Left lung (tissue), 10 donors: ENCODE measurements around the gene OS9. TPM values are rescaled to one million over a fixed set of nuclear protein-coding genes. Genes with fewer than 3 reads are reported as not detected.

ENCODE experiments used
- ATAC-seq: fragments of 200-7000 bp; cut with Tn5 transposase; one replicate; pipeline ENCODE4 v1.9.1; 2020; ENCODE audit warnings: moderate library complexity
- DNase-seq, 4 donors: peaks; one replicate each; pipeline ENCODE4 v3.0.0-alpha.2; 2013 to 2020
- H3K27ac ChIP-seq, 2 donors: fragments of 200-600 bp; sonication (generic) in 1 of 2; one replicate each; pipeline versions ENCODE4 v1.5.0 to v1.8.0; 2020 to 2021
- H3K27me3 ChIP-seq, 2 donors: fragments of 200-600 bp; sonication (generic) in 1 of 2; one replicate each; pipeline versions ENCODE4 v1.5.0 to v1.8.0; 2020 to 2021
- H3K36me3 ChIP-seq, 2 donors: fragments of 200-600 bp; sonication (generic) in 1 of 2; one replicate each; pipeline versions ENCODE4 v1.5.0 to v1.8.0; 2020 to 2021
- H3K4me1 ChIP-seq, 2 donors: fragments of 200-600 bp; one replicate each; pipeline ENCODE4 v1.8.0; 2021
- H3K4me3 ChIP-seq, 2 donors: fragments of 200-600 bp; sonication (generic) in 1 of 2; one replicate each; pipeline versions ENCODE4 v1.5.0 to v1.8.0; 2020 to 2021; ENCODE audit warnings: mild to moderate bottlenecking in 1 of 2
- H3K9me3 ChIP-seq, 2 donors: fragments of 200-600 bp; sonication (generic) in 1 of 2; one replicate each; pipeline versions ENCODE4 v1.5.0 to v1.8.0; 2020 to 2021
- intact Hi-C, 2 donors: fragments of 100-400 bp; cut with DNase I; formaldehyde crosslinking; loops; one replicate each; pipeline versions ENCODE4 v1.11.2 to v1.14.2; 2022
- polyA plus RNA-seq, 6 donors: library from polyadenylated mRNA; unstranded; fragments of 120-200 nt; gene quantifications; one replicate each; pipeline ENCODE4 v1.2.1, GENCODE V29; 2013; ENCODE audit not compliant: insufficient read length in 6 of 6
- total RNA-seq, 2 donors: library from RNA; stranded (reverse); fragmentation: NEBNext Ultra II Directional; extraction: Animal tissue kit (Norgen Biotek cat#: 25700); gene quantifications; one replicate each; pipeline ENCODE4 v1.2.1, GENCODE V29; 2021
- TF ChIP-seq, protein P1 (sequence below), 2 donors: fragments of 200-600 bp; sonication (generic) in 1 of 2; IDR thresholded peaks; one replicate each; pipeline versions ENCODE4 v1.5.0 to v1.8.0; 2021; ENCODE audit warnings: antibody characterized with exemption in 2 of 2
- donor health status: DM: no; HTN: yes; CAD: no.
- donor health status: DM: no; HTN: no; CAD: no.

OS9 gene
- total and polyA plus RNA-seq, 8 donors: 200 to 321 (median 225) TPM

DNA sequence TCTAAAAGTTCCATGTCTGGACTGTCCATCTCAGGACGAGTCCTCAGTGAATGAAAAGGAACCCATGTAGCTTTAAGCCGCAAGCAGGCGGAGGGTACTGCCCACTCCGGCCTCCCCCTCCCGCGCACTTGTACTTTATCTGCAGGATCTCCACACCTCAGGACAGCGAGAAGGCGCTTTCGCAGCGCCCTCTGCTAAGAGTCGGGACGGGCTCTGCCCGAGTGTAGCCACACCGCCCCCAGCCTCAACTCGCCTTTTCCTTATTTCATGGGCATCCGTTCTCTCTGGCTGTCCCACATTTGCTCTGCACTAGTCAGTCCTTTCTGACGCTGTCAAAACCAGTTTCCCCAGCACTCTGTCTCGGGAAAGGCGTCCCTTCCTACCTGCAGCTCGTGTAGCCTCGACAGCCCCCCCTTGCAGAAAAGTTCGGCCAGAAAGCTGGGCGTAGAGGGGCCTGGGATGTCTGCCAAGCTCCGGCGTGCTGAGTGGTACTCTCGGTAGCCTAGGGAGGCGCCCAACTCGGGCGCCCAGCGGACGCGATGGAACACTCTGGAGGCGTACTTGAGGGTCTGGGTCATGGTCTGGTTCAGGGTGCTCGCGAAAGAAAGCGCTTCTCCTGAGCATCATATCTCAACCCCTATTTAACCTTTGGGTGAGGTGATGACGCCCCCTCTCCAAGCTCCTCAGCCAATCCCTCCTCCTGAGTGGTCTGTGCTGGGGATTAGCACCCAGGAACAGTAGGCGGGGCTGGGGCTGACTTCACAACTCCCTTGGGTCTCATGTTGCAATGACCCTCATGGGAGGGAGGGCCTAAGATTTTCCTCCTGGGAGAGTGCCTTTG, 72.8 kb downstream of the OS9 start, which contains the start of gene CYP27B1:
CYP27B1 (minus strand) TSS at position 615 of the 841 bp plus-strand sequence; CDS start at position 578, 37 bp downstream.
- TF ChIP-seq, protein P1, sequence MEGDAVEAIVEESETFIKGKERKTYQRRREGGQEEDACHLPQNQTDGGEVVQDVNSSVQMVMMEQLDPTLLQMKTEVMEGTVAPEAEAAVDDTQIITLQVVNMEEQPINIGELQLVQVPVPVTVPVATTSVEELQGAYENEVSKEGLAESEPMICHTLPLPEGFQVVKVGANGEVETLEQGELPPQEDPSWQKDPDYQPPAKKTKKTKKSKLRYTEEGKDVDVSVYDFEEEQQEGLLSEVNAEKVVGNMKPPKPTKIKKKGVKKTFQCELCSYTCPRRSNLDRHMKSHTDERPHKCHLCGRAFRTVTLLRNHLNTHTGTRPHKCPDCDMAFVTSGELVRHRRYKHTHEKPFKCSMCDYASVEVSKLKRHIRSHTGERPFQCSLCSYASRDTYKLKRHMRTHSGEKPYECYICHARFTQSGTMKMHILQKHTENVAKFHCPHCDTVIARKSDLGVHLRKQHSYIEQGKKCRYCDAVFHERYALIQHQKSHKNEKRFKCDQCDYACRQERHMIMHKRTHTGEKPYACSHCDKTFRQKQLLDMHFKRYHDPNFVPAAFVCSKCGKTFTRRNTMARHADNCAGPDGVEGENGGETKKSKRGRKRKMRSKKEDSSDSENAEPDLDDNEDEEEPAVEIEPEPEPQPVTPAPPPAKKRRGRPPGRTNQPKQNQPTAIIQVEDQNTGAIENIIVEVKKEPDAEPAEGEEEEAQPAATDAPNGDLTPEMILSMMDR (IDR thresholded peaks at IDR 0.05): no peak
- no peaks in the 10 kb centered on the region for H3K9me3 ChIP-seq
- H3K27me3 ChIP-seq: peaks cover 24 to 55% of the 10 kb centered on the region in 2 donors
- peak; percentile 47 for ATAC-seq
- no peak within 1 kb of the TSS for H3K27ac ChIP-seq
- H3K4me1 ChIP-seq: peaks cover 28 to 47% of the 10 kb centered on the region in 2 donors
- intact Hi-C loops: no loop called here
- peak in 2 of 4 donors; percentile 65 to 77 for DNase-seq
- peaks cover 0 to 28% of the 10 kb centered on the region in 2 donors for H3K36me3 ChIP-seq
- peak within 1 kb of the TSS; percentile 38 to 45 for H3K4me3 ChIP-seq

DNA sequence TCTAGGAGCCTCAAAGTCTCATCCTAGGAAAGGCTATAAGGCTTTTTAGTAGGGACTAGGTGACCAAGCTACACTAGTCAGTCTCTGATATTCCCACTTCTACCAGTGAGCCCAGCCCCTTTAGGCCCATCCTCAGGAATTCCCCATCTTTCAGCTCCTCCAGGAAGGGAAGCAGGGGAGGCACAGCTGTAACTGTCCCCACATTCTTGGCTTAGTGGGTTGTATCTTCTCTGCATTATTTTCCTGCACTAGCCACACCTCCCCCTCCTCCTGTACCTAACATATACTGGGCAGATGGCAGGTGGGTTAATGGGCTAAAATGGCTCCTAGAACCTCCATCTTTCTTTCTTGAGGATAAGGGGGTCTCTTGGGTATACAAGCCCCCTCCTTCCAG, 73.4 kb downstream of the OS9 start:
- Histone ChIP-seq H3K9me3 (no peaks in the 10 kb centered on the region), H3K4me3 (peak overlapping the region in 1 of 2 donors; percentile 45), H3K27me3 (peaks cover 24 to 55% of the 10 kb centered on the region in 2 donors), H3K36me3 (peaks cover 0 to 28% of the 10 kb centered on the region in 2 donors), H3K4me1 (peaks cover 28 to 48% of the 10 kb centered on the region in 2 donors), H3K27ac (no peak overlapping the region)
- ATAC-seq (no peak), DNase-seq (no peak)
- intact Hi-C loops: no loop called here
- TF ChIP-seq, protein P1 (IDR thresholded peaks at IDR 0.05): no peak

DNA sequence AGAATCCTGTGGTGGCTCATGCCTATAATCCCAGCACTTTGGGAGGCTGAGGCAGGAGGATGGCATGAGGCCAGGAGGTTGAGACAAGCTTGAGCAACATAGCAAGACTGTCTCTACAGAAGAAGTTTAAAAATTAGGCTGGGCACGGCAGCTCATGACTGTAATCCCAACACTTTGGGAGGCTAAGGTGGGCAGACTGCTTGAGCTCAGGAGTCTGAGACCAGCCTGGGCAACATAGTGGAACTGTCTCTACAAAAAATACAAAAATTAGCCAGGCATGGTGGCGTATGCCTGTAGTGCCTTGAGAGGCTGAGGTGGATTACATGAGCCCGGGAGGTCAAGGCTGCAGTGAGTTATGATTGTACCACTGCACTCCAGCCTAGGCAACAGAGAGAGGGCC, 73.9 kb downstream of the OS9 start:
- no peak overlapping the region for H3K4me3 ChIP-seq
- H3K36me3 ChIP-seq: peaks cover 0 to 28% of the 10 kb centered on the region in 2 donors
- intact Hi-C loops: no loop called here
- peaks cover 24 to 50% of the 10 kb centered on the region in 2 donors for H3K27me3 ChIP-seq
- TF ChIP-seq, protein P1 (IDR thresholded peaks at IDR 0.05): no peak
- H3K9me3 ChIP-seq: no peaks in the 10 kb centered on the region
- H3K4me1 ChIP-seq: peaks cover 28 to 52% of the 10 kb centered on the region in 2 donors
- no peak for ATAC-seq
- H3K27ac ChIP-seq: no peak overlapping the region
- no peak for DNase-seq

DNA sequence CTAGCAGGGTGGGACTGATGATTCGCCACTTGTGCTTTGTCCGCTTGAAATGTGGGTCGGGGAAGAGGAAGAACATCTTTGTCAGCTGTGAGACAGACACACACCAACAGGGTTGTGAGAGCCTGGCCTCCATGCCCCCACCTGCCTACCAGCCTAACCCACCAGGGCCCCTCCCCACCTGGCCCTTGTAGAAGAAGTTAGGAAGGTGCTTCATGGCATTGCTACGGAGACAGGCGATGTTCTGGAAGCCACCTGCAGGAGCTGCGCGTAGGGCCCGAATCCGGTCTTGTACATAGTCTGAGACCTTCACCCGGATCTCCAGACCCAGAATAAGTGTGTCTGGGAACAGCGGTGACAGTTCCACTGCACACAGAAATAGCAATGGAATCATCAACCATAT, 75.7 kb downstream of the OS9 start:
- intact Hi-C loops: no loop called here
- ATAC-seq (no peak), DNase-seq (no peak)
- Histone ChIP-seq H3K27ac (no peak overlapping the region), H3K27me3 (peaks cover 19 to 33% of the 10 kb centered on the region in 2 donors), H3K36me3 (peaks cover 0 to 28% of the 10 kb centered on the region in 2 donors), H3K9me3 (no peaks in the 10 kb centered on the region), H3K4me1 (peaks cover 26 to 65% of the 10 kb centered on the region in 2 donors), H3K4me3 (no peak overlapping the region)
- TF ChIP-seq, protein P1 (IDR thresholded peaks at IDR 0.05): no peak

DNA sequence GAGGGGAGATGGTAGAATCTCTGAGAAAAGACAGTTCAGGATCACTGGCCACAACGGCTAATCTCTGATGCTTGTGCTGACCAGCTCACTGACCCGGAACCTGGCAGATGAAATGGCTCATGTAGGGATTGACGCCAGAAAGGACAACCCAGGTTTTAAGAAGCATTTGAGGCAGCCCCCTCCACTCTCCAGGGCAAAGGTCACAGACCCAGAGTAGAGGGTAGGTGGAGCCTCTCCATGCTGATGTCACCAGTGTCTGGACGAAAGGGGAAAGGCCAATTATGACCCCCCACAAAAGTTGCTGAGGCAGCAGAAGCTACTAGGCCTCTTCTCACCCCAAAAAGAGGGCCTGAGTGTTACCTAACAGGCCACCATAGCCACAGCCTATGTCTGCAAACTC, 76.8 kb downstream of the OS9 start:
- intact Hi-C loops: no loop called here
- Histone ChIP-seq H3K4me1 (peaks cover 21 to 62% of the 10 kb centered on the region in 2 donors), H3K9me3 (no peaks in the 10 kb centered on the region), H3K27ac (peak overlapping the region in 1 of 2 donors; percentile 88), H3K4me3 (peak overlapping the region in 1 of 2 donors; percentile 79), H3K27me3 (peaks cover 7 to 21% of the 10 kb centered on the region in 2 donors), H3K36me3 (peaks cover 0 to 28% of the 10 kb centered on the region in 2 donors)
- TF ChIP-seq, protein P1 (IDR thresholded peaks at IDR 0.05): no peak
- ATAC-seq: no peak
- no peak for DNase-seq
